GM19240 (cell line): Measurements from ENCODE around the gene SEPTIN1.

Experiments used
- DNase-seq: peaks from one replicate; pipeline ENCODE4 v3.0.0; 2011; ENCODE audit warnings: low spot score; ENCODE audit not compliant: insufficient read length

Gene SEPTIN1

DNA sequence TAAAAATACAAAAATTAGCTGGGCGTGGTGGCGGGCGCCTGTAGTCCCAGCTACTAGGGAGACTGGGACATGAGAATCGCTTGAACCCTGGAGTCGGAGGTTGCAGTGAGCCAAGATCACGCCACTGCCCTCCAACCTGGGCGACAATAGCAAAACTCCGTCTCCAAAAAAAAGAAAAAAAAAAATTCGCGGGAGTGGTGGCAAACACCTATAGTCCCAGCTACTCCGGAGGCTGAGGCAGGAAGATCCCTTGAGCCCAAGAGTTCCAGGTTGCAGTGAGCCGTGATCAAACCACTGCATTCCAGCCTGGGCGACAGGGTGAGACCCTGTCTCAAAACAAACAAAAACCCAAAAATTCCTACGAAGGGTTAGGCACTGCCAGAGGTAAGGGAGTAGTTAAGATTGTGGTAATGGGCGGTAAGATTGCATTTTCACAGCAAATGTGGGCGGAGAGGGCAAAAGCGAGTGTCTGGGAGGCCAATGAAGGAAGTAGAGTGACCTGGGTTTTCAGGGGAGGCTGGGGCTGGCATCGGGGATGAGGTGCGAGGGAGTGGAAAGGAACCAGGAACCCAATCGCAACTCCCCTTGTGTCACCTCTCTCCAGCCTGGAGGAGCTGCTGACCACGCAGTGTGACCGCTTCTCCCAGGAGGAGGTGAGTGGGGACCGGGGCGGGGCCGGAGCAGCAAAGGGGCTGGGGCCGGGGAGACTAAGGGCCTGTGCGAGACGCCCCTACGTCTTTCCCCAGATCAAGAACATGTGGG is 5.1 kb downstream of the SEPTIN1 start:
- no peak for DNase-seq

- no peak for DNase-seq
These were observed 5.9 kb downstream of the SEPTIN1 start for GRCh38 chr16:30376461-30376902.

- DNase-seq, result no peak
These were observed 6.5 kb downstream of the SEPTIN1 start for GRCh38 chr16:30375864-30376263.

DNA sequence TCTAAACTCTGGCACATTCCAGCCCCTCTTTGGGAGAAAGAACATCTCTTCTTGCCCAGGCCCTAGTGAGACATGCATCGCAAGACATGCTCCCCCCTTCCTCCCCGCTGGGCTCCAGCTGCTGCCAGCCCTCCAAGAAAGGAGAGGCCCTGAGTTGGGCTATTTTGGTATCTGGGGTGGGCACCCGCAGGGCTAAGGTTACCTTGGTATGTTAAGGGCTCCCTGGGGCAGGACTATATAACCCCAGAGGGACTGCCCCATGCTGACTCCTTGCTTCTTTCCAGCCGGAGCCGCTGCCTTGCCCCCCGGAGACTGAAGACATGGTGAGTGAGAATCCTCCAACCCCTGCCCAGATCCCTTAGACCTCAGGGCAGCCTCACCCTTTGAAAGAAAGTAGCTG is 7.8 kb downstream of the SEPTIN1 start, which contains the start of gene MYL11:
TSS of gene MYL11 (plus strand) at position 265 of the 400 bp plus-strand sequence. CDS start at position 321, 56 bp downstream.
- DNase-seq, result no peak

DNA sequence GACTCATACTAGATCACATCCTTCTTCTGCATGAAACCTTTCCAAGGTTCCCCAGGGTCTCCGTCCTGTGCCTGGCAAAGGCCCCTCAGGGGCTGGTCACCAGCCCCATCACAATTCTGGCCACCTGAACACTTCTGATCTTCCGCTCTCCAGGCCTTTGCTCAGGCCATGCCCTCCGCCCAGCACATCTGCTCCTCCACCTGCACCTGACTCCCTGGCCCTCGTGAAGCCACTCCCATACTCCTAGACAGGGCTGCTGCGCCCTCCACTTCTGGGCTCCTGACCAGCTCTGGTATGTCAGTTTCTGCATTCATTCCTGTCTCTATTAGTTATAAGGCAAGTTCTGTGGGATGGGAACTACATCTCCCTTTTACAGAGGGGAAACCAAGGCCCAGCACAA is 9.6 kb downstream of the SEPTIN1 start:
- no peak for DNase-seq

DNA sequence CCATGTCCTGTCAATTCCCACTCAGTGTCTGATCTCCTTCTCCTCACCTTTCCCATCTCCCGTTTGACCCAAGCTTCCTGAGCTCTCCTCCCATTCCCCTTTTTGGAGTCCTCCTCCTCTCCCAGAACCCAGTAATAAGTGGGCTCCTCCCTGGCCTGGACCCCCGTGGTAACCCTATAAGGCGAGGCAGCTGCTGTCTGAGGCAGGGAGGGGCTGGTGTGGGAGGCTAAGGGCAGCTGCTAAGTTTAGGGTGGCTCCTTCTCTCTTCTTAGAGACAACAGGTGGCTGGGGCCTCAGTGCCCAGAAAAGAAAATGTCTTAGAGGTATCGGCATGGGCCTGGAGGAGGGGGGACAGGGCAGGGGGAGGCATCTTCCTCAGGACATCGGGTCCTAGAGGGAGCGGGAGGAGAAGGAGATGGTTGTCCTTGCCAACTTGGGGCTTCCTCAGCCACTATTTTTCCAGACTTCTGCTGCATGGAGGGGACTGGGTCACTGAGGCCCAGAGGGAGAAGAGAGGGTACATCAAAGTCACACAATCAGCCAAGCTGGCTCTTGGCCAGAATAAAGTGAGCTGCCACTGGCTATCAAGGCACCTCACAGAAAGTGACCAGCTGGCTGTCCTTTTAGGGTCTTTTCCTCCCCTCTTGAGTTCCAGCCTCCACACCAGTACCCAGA is 10.2 kb downstream of the SEPTIN1 start:
- no peak for DNase-seq

DNA sequence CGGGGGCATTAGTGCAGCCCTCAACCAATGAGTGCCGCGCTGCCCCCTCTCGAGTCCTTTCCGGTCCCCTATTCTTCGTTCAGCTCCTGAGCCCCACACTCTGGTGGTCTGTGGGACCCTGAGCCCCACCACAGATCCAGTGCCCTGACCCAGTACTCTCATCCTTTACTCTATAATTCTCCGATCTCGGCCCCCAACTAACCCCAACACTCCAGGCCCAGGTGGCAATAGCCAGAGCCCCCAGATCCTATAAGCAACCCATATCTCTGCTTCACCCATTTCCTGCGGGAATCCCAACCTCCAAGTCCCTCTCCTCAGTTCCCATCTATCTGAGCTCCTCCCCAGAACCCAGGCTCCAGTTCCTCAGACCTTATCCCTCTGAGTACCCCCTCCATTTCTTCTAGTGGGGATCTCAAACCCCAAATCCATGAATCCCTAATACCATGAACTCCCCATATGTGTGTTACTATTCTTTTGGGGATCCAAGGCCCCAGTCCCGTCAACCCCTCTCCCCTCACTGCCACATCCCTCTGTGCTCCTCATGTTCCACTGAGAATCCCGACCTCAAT is 11.0 kb downstream of the SEPTIN1 start:
- no peak for DNase-seq

- peak; percentile 94 for DNase-seq
These were observed 11.7 kb downstream of the SEPTIN1 start, which contains the start of gene TBC1D10B for GRCh38 chr16:30370456-30371247. TSS of gene TBC1D10B (minus strand) at chr16:30370494. CDS start at chr16:30370183, 311 bp downstream.

DNA sequence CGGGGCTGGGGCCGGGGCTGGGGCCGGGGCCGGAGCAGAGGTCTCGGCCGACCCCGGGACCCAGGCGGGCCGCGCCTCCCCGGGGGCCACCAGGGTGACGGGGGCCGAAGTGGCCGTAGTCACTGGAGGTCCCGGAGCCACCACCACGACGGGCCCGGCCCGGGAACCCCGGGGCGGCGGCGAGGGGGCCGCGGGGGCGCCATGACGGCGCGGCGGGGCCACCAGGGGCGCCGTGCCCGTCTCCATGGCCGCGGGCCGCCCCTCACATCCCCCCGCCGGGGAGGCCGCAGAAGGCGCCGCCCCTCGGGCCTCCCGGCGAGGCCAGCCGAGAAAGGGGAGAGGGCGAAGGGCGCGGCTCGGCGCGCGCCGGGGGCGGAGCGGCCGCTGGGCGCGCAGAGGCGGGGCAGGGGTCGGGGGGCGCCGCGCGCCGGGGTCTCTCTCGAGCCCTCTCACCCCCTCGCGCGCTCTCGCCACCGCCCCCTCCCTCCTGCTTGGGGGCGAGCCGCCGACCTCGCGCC is 12.4 kb downstream of the SEPTIN1 start:
- no peak for DNase-seq

DNA sequence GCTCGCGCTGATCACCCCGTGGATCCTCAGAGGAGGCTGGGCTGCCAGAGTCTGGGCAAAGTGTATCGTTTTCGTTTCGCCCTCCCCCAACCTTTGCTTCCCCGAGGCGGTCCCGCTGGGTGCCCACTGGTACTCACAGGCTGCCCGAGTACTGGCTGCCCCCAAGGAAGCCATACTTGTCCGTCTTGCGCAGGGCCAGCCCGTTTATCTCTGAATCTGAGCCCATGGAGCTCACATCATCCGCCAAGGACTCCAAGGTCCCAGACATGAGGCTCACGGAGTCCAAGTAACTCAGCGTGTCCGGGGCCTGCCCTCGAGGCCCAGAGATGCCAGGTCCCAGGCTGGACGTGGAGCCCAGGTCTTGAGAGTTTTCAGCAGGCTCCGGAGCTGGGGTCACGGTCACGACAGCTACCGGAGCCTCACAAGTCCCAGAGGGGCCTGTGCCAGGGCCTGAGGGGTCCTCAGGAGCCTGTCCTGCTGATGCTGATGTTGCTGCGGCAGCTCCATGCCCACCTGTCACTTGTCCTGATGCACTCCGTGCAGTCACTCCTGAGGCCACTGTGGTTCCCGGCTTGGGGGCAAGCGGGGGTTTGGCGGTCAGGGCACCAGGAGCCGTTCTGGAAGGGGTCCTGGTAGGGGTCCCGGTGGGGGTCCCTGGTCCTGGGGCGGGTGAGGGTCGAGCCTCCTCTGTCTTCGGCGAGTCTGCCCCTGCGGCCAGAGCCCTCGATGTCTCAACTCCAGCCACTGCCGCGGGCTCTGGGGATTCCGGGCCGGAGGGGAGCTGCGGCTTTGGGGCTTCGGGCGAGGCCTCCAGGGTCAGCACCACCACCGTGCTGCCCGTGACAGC is 13.0 kb downstream of the SEPTIN1 start:
- no peak for DNase-seq

DNA sequence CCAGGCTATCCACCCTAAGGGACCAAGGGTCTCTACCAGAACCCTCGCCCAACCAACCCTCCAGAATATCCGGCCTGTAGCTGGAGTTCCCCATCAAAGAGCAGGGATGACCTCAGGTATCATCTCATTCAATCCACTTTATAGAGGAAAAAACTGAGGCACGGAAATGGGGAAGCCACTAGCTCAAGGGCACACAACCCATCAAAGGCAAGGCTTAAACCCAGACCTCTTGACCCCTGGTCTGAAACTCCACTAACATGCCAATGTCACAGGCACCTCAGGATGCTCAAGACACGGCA is 13.6 kb downstream of the SEPTIN1 start:
- DNase-seq, result no peak

DNA sequence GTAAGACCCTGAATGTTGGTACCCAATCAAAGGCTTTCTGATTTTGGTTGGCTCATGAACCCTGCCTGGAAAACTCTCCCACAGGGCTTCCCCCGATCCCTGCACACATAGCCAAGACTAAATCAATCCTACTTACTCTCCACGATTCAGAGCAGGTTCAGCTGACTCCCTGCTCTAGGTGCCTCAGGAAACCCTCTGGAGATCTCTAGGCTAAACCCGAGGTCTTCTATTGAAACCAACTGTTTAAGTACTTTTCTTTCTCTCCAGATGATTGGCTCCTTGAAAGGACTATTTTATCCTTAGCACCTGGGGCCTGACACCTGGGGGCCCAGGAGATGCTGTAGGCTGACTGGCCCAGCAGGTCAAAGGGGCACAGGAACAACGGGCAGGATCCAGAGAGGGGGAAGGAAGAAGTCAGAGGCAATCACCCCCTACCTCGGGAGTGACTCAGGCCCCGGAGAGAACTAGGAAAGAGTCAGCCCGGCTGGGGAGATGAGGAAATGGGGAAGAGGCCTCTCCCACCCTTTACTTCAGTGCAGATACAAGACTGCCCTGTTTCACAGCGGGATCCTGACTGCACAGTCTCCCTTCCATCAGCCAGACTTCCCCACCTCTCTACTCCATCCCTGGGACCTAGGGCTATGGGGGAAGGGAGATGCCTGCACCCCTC is 14.1 kb downstream of the SEPTIN1 start:
- DNase-seq, result no peak

DNA sequence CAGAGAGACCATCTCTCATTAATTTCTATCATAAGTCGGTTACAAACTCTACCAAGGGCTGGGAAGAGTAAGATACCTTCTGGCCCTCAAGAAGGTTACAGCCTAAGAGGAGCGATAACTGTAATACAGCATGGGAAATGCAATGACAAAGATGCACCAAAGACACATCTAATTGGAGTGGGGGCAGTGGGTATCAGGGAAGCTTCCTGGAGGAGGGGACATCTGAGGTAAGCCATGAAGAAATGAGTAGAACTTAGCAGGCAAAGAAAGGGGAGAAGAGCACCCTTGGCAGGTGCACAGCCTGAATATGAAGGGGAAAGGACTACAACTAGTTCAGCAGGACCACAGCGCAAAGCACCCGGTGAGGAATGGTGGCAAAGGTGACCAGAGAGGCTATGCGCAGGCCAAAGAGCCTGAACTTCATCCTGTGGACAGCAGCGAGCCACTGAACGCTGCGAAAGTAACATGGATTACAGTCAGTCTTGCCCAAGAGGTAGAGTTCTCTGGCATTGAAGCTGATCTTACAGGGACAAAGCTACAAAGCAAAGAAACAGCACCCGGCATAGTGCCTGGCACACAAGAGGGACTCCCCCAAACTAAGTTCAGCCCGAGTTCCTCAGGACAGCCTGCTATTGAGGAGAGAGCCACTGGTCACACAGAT is 14.9 kb downstream of the SEPTIN1 start:
- DNase-seq, result no peak

DNA sequence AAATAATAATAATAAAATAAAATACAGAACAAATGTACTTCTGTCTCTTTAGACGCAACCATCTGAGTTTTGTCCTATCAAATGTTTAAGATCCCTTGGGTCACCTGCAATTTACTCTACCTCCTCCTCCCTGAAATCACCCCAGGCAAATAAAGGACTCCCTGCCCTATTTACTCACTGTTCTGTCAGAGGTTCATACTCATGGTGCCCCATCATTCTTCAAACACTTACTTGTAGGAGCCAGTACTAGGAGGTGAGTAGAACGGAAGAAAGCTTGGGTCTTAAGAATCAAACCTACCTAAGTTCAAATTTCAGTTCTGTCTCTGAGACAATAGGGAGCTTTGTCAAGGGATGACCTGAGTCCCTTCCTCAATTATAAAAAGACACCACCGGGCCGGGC is 15.8 kb downstream of the SEPTIN1 start:
- DNase-seq, result no peak

GRCh38 chr16:30365200-30365599 is 17.2 kb downstream of the SEPTIN1 start:
- no peak for DNase-seq

- no peak for DNase-seq
These were observed 21.2 kb downstream of the SEPTIN1 start for GRCh38 chr16:30361180-30361579.

- no peak for DNase-seq
These were observed 22.5 kb downstream of the SEPTIN1 start for GRCh38 chr16:30359871-30360170.

GRCh38 chr16:30358990-30359870 is 23.1 kb downstream of the SEPTIN1 start:
- no peak for DNase-seq

DNA sequence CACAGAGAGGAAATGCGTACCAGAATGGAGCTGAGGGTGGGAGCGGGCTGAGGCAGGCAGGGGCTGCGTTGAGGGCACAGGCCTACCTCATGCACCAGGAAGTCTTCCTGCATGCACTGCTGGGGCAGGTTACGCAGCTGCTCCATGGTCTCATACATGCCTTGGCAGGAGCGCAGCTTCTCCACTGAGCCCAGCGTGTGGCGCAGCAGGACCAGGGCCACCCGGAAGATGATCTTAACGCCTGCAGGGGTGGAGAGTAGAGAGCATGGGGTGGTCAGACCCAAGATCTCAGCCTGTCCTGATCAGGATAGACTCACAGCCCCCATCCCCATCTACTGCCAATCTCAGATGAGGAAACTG is 23.8 kb downstream of the SEPTIN1 start:
- DNase-seq, result no peak
